Eye (tissue), 1 donor: Measurements from ENCODE around the gene UHMK1.
"Not testable (repeated sequence)": the region's sequence is repeated elsewhere in the genome, so short reads cannot be mapped to it uniquely, and the experiment has no call there.

Source experiments
- DNase-seq: peaks from one replicate; pipeline ENCODE4 v3.0.0-alpha.2; 2015

Gene UHMK1, protein sequence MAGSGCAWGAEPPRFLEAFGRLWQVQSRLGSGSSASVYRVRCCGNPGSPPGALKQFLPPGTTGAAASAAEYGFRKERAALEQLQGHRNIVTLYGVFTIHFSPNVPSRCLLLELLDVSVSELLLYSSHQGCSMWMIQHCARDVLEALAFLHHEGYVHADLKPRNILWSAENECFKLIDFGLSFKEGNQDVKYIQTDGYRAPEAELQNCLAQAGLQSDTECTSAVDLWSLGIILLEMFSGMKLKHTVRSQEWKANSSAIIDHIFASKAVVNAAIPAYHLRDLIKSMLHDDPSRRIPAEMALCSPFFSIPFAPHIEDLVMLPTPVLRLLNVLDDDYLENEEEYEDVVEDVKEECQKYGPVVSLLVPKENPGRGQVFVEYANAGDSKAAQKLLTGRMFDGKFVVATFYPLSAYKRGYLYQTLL

GRCh38 chr1:162497723-162498495 lies at the start of gene UHMK1:
Gene UHMK1, plus strand, starts transcription at chr1:162497818. Its CDS starts 183 bp downstream, at chr1:162498001.
- peak; percentile 97 for DNase-seq

DNA sequence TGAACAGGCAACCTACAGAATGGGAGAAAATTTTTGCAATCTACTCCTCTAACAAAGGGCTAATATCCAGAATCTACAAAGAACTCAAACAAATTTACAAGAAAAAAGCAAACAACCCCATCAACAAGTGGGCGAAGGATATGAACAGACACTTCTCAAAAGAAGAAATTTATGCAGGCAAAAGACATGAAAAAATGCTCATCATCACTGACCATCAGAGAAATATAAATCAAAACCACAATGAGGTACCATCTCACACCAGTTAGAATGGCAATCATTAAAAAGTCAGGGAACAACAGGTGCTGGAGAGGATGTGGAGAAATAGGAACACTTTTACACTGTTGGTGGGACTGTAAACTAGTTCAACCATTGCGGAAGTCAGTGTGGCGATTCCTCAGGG lies 43.3 kb upstream of the UHMK1 start:
- DNase-seq: not testable (repeated sequence)

DNA sequence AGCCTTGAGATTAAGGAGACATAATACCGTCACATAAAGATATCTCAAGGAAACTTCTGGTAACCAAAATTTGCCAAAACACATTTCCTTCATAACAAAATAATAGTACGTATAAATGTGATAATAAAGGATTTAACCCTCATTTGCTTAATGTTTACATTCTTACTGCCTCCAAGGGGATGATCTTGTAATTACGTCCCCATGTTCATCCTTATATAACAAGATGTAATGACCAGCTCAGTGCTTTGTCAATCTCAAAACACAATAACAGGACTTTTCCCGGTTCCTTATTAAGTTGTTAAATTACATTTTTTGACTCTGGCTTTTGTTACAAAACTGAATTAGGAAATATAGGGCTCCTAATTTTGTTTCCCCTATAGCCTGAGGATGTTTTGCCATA lies 41.3 kb upstream of the UHMK1 start:
- DNase-seq: no peak

GRCh38 chr1:162458236-162458635 lies 39.4 kb upstream of the UHMK1 start:
- no peak for DNase-seq

GRCh38 chr1:162462425-162462824 lies 35.2 kb upstream of the UHMK1 start:
- DNase-seq: not testable (repeated sequence)

GRCh38 chr1:162463021-162463420 lies 34.6 kb upstream of the UHMK1 start:
- DNase-seq: no peak

DNA sequence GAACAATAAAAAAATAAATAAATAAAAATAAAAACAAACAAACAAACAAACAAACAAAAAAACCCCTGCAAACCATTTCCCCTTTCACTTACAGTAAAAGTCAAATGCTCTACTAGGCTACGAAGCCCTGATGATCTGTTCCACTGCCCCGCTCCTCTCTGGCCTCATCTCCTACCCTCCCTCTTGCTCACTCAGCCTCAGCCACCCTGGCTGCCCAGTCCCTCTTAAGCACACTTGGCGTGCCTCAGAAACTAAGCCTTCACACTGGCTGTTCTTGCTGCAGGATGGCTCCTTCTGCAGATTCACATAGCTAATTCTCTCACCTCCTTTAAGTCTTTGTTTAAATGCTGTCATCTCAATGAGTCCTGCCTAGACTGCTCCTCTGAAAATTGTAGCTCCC lies 30.8 kb upstream of the UHMK1 start:
- no peak for DNase-seq

DNA sequence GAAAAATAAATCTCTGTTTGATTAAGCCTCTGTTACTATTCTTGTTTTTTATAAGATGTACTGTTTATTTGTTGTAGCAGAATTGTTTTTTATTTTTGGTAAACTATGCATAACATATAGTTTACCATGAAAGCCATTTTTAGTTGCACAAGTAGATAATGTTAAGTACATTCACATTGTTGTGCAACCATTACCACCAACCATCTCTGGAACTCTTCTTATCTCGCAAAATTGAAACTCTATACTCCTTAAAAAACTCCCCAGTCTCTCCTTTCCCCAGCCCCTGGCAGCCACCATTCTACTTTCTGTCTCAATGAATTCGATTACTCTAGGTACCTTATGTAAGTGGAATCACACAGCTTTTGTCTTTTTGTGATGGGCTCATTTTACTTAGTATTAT lies 27.4 kb upstream of the UHMK1 start:
- DNase-seq: no peak

DNA sequence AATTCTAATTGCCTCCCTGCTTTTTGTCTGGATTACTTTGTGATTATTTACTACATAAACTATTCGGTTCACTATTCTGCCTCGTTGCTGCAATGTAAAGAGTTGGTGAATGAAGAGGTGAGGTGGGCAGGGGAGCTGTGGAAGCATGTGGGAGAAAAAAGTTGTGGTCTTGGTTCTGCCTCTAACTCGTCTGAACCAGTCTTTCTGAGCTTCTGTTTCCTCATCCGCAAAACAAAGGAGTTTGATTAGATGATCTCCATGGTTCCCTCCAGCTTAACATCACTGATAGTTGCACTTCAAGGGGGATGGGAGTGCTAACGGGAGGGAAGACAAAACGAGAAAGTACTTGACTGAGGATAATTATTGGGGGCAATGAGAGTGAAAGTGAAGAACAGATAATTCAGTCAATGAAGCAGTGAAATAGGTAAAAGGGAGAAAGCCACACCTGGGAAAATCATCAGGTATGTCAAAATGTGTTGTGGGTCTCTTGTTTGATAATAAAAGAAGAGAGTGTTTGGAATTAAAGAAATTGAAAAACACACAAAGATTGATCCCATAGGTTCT lies 26.2 kb upstream of the UHMK1 start:
- DNase-seq: no peak

GRCh38 chr1:162475089-162475488 lies 22.5 kb upstream of the UHMK1 start:
- no peak for DNase-seq

DNA sequence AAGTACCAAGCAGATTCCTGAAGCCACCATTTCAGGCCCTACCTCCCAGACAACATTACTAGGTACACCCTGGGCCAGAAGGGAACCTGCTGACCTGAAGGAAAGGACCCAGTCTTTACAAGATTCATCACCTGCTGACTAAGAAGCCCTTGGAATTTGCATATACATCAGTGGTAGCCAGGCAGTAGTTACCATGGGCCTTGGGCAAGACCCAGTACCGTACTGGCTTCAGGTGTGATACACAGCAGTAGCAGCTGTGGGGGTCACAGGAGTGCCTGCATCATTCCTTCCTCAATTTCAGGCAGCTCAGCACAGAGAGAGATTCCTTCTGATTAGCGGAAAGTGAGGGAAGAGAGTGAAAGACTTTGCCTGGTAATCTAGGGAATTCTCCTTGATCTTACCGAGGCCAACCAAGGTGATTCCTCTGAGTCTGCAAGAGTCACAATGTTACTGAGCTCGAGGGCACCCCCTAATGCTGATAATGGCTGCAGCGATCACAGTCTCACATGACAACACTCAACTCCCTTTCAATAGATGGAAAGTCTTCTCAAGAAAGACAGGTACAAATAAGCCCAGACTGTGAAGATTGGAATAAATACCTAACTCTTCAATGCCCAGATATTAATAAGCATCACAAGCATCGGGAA lies 22.0 kb upstream of the UHMK1 start:
- DNase-seq: no peak

DNA sequence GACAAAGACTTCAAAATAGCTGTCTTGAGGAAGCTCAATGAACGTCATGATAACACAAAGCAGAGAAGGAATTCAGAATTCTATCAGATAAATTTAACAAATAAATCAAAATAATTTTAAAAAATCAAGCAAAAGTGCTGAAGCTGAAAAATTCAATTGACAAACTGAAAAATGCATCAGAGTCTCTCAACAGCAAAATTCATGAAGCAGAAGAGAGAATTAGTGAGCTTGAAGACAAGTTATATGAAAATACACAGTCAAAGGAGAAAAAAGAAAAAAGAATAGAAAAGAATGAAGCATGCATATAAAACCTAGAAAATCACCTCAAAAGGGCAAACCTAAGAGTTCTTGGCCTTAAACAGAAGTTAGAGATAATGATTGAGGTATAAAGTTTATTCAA lies 21.0 kb upstream of the UHMK1 start:
- no peak for DNase-seq

DNA sequence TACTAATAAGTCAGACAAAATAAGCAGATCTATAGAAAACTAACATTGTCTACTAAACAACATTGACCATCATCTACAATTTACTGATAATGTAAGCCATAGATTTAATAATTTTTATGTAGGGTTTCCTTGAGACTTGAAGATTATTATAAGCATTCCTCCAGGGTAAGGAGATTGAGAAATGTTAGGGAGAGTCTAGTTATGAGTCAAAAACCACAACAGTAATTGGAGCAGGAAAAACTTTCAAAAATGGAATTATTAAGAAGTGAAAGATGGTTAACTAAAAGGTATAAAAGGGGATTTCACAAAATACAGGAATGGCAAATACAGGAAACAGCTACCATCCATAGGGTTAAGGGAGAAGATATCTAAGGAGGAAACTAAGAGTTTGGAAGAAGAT lies 12.4 kb upstream of the UHMK1 start:
- no peak for DNase-seq

GRCh38 chr1:162487241-162487640 lies 10.4 kb upstream of the UHMK1 start:
- no peak for DNase-seq

- DNase-seq: no peak
Measured at GRCh38 chr1:162488219-162488618, 9.4 kb upstream of the UHMK1 start.

DNA sequence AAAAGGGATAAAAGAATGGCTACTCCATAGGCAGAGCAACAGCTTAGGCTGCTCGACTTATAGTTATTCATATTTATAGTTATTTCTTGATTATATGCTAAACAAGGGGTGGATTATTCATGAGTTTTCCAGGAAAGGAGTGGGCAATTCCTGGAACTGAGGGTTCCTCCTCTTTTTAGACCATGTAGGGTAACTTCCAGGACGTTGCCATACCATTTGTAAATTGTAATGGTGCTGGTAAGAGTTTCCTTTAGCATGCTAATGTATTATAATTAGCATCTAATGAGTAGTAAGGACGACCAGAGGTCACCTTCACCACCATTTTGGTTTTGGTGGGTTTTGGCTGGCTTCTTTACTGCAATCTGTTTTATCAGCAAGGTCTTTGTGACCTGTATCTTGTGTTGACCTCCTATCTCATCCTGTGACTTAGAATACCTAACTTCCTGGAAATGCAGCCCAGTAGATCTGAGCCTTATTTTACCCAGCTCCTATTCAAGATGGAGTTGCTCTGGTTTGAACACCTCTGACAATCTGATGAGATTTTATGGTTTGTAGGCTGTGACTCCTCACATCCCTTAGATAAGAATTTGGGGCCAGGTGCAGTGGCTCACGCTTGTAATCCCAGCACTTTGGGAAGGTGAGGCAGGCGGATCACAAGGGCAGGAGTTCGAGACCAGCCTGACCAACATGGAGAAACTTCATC lies 1.9 kb upstream of the UHMK1 start:
- not testable (repeated sequence) for DNase-seq

DNA sequence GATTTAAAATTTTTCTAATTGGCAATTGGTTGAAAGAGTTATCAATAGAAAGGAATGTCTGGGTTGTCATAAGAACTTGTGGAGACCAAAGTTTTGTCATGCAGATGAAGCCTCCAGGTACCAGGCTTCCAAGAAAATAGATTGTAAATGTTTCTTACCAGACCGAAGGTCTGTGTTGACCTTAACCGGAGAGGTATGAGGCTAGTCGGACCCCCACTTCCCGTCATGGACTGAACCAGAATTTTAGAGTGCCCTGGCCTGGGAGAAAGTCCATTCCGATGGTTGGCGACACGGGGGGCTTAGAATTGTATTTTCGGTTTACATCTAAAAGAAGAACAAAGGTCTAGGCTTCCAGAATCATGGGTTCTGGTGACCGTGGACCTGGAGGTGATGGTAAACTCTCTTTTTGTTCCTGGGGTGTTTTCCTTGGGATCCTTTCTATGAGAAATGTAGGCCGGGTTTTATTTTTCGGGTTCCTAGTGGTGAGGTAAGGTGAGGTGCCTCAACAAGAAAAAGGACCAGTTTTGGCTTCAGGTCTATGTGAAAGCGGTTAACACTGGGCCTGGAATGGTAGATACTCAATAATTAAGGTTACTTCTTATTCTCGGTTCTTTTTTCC lies 405 bp upstream of the UHMK1 start:
- DNase-seq: no peak

GRCh38 chr1:162498496-162498810 lies 835 bp downstream of the UHMK1 start:
- DNase-seq: no peak

DNA sequence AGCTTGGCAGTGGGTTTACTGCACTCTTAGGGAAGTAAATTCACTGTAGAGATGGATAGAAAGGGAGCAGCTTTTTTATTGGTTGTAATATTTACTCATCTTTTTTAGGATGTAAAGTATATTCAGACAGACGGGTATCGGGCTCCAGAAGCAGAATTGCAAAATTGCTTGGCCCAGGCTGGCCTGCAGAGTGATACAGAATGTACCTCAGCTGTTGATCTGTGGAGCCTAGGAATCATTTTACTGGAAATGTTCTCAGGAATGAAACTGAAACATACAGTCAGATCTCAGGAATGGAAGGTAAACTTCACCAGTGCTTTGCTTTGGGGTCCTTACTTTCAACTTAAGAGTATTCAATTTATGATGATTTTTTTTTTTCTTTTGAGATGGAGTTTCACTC lies 3.2 kb downstream of the UHMK1 start:
- DNase-seq: no peak

GRCh38 chr1:162502077-162502476 lies 4.5 kb downstream of the UHMK1 start:
- DNase-seq: no peak

DNA sequence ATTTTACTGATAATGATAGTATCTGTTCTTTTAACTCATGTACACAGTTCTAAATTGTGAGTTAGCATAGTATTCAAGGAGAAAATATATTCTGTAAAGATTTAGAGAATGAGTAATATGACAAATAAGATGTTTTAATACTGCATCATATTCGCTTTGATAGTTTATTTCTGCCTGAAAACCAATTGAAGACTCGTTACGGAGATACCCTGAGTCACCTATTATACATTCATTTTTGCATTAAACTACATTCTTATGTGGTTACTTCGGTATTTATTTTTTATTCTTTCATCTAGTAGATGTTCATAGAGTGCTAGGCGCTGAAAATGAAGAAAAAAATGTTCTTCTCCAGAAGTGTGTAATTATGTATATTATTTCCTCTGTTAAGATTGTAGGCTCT lies 5.3 kb downstream of the UHMK1 start:
- no peak for DNase-seq

DNA sequence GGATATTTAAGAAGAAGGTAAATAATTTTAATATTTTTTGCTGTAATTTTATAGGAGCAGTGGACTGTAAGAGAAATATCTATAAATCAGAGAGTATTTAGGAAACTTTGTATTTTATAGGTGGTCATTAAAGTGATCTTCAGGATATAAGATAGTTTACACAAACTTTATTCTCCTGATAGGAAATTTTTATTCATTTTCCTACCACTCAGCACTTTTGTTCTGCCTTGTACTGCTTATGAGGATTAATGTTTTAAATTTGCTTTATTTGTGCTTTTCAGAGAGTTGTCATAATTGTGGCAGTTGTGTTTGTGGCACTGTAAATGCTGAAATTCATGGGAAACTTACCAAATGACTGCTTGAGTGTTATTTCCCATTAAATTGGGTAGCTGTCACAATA lies 29.7 kb downstream of the UHMK1 start:
- no peak for DNase-seq
